HG03039 (cell line): ENCODE results near the gene PPIF.

Experiments used
- ATAC-seq: cut with Tn5 transposase; IDR thresholded peaks from one replicate; pipeline ENCODE4 v1.9.1; 2021; ENCODE audit warnings: mild to moderate bottlenecking, moderate library complexity; ENCODE audit not compliant: unreplicated experiment

Gene PPIF

GRCh38 chr10:79383974-79384606, 36.8 kb downstream of the PPIF start:
- no peak for ATAC-seq

GRCh38 chr10:79384773-79385391, 37.6 kb downstream of the PPIF start:
- no peak for ATAC-seq

DNA sequence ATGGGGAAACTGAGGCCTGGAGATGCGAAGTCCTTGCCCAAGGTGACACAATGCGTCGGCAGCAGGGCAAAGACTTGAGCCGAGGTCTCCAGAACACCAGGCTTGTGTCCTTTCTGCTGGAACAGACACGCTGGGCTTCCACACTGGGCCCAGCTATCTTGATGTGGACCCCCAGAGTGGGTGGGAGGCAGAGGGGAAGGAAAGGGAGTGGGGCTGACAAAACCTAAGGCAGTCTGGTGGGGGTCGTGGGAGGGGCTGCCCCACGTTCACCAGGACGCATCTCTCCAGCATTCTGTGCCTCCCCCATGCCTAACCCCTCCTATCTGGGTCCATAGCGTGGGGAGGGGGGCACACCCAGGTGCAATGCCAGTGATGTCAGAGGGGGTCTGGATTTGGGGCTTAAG, 38.1 kb downstream of the PPIF start:
- ATAC-seq, result no peak

DNA sequence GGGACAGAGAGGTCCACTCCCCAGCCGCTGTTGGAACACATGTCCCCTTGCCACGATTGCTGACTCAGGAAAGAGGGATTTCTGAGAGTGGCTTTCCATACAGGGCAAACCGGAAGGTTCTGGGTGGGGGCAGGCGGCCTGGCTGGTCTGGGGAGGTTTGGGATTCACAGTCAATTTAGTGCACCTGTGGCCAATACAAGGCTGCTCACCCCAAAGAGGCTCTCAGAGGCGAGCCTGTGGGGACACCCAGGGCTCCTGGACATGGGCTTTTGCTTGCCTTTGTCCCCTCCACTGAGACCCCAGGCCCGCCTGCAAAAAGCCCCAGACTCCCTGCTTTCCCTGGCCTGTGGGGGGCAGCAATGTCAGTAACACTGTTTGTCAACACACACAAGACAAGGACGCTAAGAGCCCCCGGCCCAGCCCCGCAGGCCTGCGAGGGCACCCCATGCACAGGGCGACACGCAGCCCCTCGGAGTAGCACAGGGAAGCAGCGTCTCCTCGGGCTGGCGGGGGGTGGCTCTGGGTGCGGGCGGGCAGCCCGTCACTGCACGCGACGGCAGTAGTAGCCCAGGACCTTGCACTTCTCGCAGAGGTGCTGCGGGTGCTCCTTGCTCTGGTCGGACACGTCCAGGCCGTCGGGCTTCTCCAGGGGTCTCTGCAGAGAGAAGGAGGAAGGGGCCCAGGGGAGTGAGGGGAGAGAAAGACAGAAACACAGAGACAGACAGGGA, 38.7 kb downstream of the PPIF start:
- ATAC-seq, result no peak

- no peak for ATAC-seq
These were observed 39.6 kb downstream of the PPIF start for GRCh38 chr10:79386637-79387465.

DNA sequence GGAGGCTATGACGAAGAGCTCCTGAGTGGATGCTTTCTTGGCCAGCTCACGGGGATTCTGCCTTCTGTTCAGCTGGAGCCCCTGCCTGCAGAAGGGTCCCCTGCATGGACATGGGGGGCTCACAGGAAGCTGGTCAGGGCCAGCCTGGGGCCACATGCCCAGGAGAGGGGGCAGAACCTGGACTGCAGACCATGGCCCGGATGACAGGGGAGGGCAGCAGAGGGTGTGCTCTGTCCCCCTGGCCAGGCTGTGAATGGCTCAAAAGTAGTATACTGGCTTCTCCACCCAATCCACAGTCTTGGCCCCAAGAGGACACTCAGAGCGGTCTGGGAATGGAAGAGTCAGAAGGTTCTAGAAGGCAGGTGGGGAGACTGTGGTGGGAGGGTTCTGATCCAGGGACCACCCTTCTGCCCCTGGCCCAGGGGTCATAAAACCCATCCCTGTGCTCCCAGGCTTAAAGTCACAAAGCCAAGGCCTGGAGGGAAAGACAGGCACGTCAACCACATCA, 40.3 kb downstream of the PPIF start:
- ATAC-seq, result no peak

DNA sequence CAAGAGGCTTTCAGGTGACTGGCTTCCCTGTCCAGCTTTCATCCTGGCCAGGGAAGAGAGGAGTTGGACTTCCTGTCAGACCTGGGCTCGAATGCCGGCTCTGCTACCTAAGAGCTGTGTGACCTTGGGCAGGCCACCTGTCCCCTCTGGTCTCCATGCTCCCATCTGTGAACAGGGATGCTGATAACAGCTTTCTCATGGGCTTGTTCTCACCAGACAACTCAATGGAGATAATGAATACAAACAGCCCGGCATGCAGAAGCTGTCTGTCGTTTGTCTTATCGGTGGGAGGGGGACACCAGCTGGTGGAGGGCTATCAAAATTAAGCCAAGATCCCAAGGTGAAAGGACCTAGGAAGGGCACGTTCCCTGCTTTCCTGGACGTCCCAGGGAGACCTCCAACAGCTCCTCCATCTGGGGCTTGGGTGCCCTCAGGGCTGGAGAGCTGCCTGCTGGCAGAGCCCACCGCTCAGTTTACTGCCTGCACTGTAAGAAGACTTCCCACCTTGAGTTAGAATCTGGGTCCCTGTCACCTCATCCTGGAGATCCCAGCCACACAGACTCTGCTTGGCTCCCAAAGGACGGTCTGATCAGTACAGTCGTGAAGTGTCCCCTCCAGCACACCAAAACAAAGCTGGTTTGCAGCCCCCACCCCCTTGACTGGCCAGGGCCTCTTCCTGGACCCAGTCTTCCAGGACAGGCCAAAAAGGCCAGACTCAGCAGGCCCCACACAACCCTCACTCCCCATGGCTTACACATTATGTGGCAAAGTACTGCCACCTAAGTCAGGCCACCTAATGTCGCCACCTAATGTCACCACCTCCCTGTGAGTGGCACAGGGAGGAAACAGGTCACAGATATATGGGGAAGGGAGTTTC, 40.9 kb downstream of the PPIF start:
- no peak for ATAC-seq

GRCh38 chr10:79390057-79390456, 42.8 kb downstream of the PPIF start:
- ATAC-seq, result no peak

- ATAC-seq, result no peak
These were observed 43.4 kb downstream of the PPIF start for GRCh38 chr10:79390551-79391229.

DNA sequence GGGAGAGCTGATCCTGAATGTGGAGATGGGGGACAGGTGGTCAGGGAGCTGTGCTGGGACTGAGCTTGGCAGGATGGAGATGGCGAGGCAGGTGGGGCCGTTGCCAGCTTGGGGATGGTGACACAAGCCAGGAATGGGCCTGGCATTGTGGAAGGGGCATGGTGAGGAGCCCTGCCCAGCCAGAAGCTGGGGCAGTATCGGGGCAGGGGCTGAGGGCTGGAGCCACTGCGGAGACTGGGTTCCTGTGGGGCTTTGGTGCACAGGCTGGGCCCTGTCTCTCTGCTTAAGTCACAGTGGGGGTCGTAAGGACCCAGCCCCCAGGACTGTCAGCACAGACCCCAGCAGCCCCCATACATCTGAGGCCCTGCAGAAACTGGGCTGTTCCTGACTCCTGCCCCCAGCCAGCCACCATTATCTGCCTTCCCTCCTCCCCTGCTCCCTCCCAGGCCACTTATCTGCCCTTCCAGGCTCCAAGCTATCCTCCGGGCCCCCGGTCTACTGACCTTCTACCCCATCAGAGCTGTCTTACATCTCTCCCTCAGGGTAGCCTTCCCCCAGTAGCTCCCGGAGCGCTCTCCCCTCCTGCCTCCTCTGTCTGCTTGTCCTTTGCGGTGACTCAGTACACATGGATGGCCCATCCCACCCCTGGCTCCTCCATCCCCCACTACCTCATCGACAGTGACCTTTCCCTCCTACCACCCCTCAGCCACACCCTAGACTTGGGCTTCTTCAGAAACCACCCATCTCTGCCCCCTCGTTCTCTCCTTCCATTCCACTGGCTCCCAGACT, 44.2 kb downstream of the PPIF start:
- no peak for ATAC-seq

- ATAC-seq, result no peak
These were observed 44.7 kb downstream of the PPIF start for GRCh38 chr10:79392020-79392398.

GRCh38 chr10:79392506-79393176, 45.4 kb downstream of the PPIF start:
- ATAC-seq, result no peak

- no peak for ATAC-seq
These were observed 46.1 kb downstream of the PPIF start for GRCh38 chr10:79393221-79393923.

- ATAC-seq, result no peak
These were observed 46.8 kb downstream of the PPIF start for GRCh38 chr10:79393924-79394610.

DNA sequence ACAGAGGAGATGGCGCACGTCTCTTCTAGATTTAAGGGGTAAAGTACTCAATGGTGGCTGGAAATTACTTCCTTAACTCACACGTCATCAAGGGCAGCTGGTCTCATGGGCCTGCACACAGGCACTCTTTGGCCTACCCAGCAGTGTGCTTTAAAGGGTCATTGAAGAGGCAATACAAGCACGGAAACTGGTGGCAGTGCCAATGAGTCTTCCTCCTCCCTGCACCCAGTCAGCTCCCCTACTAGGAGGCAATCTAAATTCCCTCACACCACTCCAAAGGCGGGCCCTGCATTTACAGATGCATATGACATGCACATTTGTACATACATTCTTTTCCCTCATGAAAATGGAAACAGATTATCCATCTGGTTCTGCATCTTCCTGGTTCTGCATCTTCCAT, 47.4 kb downstream of the PPIF start:
- no peak for ATAC-seq

- no peak for ATAC-seq
These were observed 49.3 kb downstream of the PPIF start for GRCh38 chr10:79396520-79396919.

DNA sequence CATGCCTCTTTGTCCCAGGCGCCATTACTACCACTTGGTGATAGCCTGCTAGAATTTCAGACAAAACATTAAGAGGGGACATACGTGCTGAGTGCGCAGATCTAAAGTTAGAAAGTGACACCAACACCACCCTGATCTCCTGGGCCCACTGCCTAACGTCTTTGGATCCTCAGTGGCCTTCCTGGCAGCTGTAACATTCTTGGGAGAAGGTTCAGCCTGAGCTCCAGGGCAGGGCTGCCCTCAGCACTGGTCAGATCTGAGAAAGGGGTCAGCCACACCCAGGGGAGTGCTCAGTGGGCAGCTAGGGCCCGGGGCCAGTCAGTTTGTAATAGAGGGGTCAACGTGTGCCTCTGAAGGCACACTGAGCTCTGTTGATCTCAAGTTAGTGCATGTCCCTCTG, 49.8 kb downstream of the PPIF start:
- no peak for ATAC-seq
